Right renal cortex interstitium (tissue), 3 donors: Measurements from ENCODE around the gene OR6K3. TPM values are rescaled to one million over a fixed set of nuclear protein-coding genes. Genes with fewer than 3 reads are reported as not detected.
"Not testable (repeated sequence)": the region's sequence is repeated elsewhere in the genome, so short reads cannot be mapped to it uniquely, and the experiment has no call there.

Experiments
- DNase-seq, 3 donors: peaks; one replicate each; pipeline ENCODE4 v3.0.0-alpha.2; 2013; ENCODE audit warnings: low read depth in 3 of 3, low spot score in 2 of 3
- polyA plus RNA-seq, 3 donors: library from polyadenylated mRNA; unstranded; fragments of 120-200 nt; gene quantifications; one replicate each; pipeline ENCODE4 v1.2.1, GENCODE V29; 2013; ENCODE audit not compliant: insufficient read length in 3 of 3

OR6K3 gene
- polyA plus RNA-seq, 3 donors, result 0.07 to 0.12 TPM; not detected in 1

- DNase-seq, result not testable (repeated sequence)
These were observed 32.2 kb downstream of the OR6K3 start for GRCh38 chr1:158688343-158688742.

- no peak for DNase-seq
These were observed 33.5 kb downstream of the OR6K3 start for GRCh38 chr1:158687037-158687436.

DNA sequence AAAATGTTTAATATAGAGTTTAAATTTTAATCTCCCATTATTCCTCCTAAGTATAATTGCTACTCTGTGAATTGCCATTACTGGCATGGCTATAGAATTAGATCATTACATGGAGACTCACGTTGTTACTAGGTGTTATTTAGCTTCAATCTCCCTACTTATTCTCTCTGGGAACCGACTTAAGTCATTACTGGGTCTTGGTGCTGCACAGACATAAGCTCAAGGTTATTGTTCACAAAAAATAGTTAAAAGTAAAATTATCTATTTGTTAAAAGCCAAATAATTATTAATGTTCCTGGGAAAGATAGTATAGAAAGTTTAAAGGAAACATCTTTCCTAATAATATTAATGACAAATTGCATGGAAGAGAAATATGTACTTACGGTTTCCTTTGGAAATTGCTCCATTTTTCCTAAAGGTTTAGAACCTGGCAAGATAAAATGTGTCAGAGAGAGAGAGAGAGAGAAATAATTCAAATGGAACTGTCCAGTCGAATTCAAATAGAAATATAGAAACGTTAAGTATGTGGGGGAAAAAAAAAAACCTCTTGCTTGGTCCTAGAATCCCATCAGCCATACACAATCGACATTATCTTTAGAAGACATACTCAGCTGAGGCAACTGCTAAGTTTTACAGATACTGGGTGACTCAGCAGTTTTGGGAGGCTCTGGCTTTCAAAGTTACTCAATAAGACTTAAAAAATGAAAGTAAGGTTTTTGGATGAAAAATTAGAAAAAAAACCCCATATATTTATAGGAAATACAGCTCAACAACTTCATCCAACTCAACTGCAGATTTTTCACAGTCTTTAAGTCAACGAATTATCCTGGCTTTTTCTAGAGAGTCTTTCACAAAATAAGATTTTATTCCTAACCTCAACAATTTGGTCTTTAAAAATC lies 34.2 kb downstream of the OR6K3 start, which contains the start of gene SPTA1:
TSS of gene SPTA1 (minus strand) at position 605 of the 899 bp plus-strand sequence. CDS start at position 407, 198 bp downstream.
- DNase-seq, result no peak

GRCh38 chr1:158685085-158685484 lies 35.4 kb downstream of the OR6K3 start:
- DNase-seq, result no peak

DNA sequence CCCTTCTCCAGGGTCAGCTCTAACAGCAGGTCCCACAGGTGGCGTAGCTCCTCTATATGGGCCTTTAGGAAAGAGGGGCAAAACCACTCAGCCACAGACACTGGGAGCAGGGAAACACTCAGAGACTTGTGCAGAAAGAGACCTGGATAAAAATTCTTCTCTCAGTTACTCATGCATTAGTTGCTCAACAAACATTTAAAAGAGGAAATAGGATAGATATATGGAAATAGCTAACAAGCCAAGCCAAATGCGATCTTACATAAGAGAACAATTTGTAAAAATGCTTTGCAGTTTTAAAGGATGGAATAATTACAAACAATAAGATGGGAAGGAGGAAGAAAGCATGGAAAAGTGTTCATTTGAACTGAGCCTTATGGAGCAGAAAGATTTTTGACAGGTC lies 38.9 kb downstream of the OR6K3 start:
- DNase-seq, result no peak

GRCh38 chr1:158679289-158679688 lies 41.2 kb downstream of the OR6K3 start:
- no peak for DNase-seq

GRCh38 chr1:158675563-158676323 lies 44.8 kb downstream of the OR6K3 start:
- DNase-seq, result no peak

DNA sequence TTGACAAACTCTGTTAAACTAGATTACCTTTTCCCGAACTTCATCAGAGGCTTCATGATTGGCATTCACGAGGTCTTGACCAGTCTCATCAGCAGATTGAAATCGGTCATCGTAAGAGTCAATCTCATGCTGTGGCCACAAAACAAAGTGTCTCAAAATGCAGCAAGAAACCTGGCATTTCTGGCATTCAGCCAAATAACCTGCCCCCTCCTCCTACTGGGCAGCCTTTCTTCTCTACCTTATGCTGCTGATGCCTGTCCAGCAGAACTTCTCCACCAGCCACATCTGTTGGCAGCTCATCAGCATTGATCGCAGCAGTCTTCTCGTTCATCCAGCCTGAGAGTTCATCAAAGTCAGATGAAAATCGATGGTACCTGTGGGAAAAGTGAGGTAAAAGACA lies 46.2 kb downstream of the OR6K3 start:
- no peak for DNase-seq

Other genes starting within 250 kb of the OR6K3 start
- not detected for gene OR10R2, start 248.5 kb downstream of the OR6K3 start, polyA plus RNA-seq
- gene OR6Y1, start 166.3 kb downstream of the OR6K3 start, polyA plus RNA-seq, result under 1 TPM in 1 of 3 donors, not detected in 2; 0.04 TPM
- not detected for gene OR6P1, start 150.1 kb downstream of the OR6K3 start, polyA plus RNA-seq
- not detected for gene OR10X1, start 140.8 kb downstream of the OR6K3 start, polyA plus RNA-seq
- gene OR10Z1, start 115.5 kb downstream of the OR6K3 start, polyA plus RNA-seq, result under 1 TPM; 0.01 to 0.07 (median 0.03) TPM
- 1 to 10 TPM; 1.2 to 3.4 (median 1.2) TPM for gene SPTA1, start 34.0 kb downstream of the OR6K3 start, polyA plus RNA-seq
- gene OR6K2, start 20.1 kb downstream of the OR6K3 start, polyA plus RNA-seq, result not detected
- not detected for gene OR6K6, start 34.0 kb upstream of the OR6K3 start, polyA plus RNA-seq
- not detected for gene OR6N1, start 51.5 kb upstream of the OR6K3 start, polyA plus RNA-seq
- not detected for gene OR6N2, start 60.5 kb upstream of the OR6K3 start, polyA plus RNA-seq
- 1 to 10 TPM; 4.0 to 6.0 (median 4.1) TPM for gene MNDA, start 110.6 kb upstream of the OR6K3 start, polyA plus RNA-seq
- under 1 TPM; 0.11 to 0.28 (median 0.28) TPM for gene PYHIN1, start 210.8 kb upstream of the OR6K3 start, polyA plus RNA-seq